Stomach (tissue), 4 donors: Measurements from ENCODE around the gene ZFP64.
"Not testable (repeated sequence)": the region's sequence is repeated elsewhere in the genome, so short reads cannot be mapped to it uniquely, and the experiment has no call there.

Experiments
- POLR2A ChIP-seq, 4 donors: fragments of 450-650 bp; IDR thresholded peaks; one replicate each; pipeline ENCODE4 v1.6.1; 2016; ENCODE audit warnings: antibody characterized with exemption in 4 of 4, control low read depth in 2 of 4, mild to moderate bottlenecking in 1 of 4, moderate library complexity in 1 of 4
- POLR2AphosphoS5 ChIP-seq, 3 donors: sonication (generic); formaldehyde crosslinking; IDR thresholded peaks; one replicate each; pipeline ENCODE4 v1.6.1; 2016; ENCODE audit warnings: antibody characterized with exemption in 3 of 3
- TF ChIP-seq, protein P1 (sequence below), 7 experiments: fragments of 450-650 bp in 4 of 7; fragments of 200-600 bp in 3 of 7; sonication (generic) in 3 of 7; IDR thresholded peaks; one replicate each; pipeline ENCODE4 v1.5.1; 2016 to 2019; ENCODE audit warnings: antibody characterized with exemption in 7 of 7, control low read depth in 2 of 7, mild to moderate bottlenecking in 1 of 7

GRCh38 chr20:52221362-52221761 is 29.8 kb upstream of the ZFP64 start:
- TF ChIP-seq, protein P1, sequence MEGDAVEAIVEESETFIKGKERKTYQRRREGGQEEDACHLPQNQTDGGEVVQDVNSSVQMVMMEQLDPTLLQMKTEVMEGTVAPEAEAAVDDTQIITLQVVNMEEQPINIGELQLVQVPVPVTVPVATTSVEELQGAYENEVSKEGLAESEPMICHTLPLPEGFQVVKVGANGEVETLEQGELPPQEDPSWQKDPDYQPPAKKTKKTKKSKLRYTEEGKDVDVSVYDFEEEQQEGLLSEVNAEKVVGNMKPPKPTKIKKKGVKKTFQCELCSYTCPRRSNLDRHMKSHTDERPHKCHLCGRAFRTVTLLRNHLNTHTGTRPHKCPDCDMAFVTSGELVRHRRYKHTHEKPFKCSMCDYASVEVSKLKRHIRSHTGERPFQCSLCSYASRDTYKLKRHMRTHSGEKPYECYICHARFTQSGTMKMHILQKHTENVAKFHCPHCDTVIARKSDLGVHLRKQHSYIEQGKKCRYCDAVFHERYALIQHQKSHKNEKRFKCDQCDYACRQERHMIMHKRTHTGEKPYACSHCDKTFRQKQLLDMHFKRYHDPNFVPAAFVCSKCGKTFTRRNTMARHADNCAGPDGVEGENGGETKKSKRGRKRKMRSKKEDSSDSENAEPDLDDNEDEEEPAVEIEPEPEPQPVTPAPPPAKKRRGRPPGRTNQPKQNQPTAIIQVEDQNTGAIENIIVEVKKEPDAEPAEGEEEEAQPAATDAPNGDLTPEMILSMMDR (IDR thresholded peaks at IDR 0.05): not testable (repeated sequence)
- not testable (repeated sequence) for TF ChIP-seq POLR2A, POLR2AphosphoS5 (IDR thresholded peaks at IDR 0.05)
